Ovary (tissue), 3 donors: ENCODE data around the gene POLR2I.

Source experiments
- EP300 ChIP-seq: sonication (generic); formaldehyde crosslinking; IDR thresholded peaks from one replicate; pipeline ENCODE4 v1.6.1; 2017; ENCODE audit warnings: antibody characterized with exemption
- TF ChIP-seq, protein P1 (sequence below), 3 donors: fragments of 450-650 bp in 2 of 3; fragments of 200-600 bp in 1 of 3; IDR thresholded peaks; one replicate each; pipeline versions ENCODE4 v1.5.1 to v1.8.0; 2016 to 2022; ENCODE audit warnings: antibody characterized with exemption in 3 of 3, mild to moderate bottlenecking in 1 of 3
- donor health status: DM: no; HTN: no; CAD: no.

- TF ChIP-seq EP300: no peak
- TF ChIP-seq, protein P1, sequence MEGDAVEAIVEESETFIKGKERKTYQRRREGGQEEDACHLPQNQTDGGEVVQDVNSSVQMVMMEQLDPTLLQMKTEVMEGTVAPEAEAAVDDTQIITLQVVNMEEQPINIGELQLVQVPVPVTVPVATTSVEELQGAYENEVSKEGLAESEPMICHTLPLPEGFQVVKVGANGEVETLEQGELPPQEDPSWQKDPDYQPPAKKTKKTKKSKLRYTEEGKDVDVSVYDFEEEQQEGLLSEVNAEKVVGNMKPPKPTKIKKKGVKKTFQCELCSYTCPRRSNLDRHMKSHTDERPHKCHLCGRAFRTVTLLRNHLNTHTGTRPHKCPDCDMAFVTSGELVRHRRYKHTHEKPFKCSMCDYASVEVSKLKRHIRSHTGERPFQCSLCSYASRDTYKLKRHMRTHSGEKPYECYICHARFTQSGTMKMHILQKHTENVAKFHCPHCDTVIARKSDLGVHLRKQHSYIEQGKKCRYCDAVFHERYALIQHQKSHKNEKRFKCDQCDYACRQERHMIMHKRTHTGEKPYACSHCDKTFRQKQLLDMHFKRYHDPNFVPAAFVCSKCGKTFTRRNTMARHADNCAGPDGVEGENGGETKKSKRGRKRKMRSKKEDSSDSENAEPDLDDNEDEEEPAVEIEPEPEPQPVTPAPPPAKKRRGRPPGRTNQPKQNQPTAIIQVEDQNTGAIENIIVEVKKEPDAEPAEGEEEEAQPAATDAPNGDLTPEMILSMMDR (IDR thresholded peaks at IDR 0.05): no peak
Measured at GRCh38 chr19:36116344-36116637, 1.6 kb upstream of the POLR2I start.
